OCI-LY3 (cell line): ENCODE results near the gene GRIK2.

Source experiments
- CTCF ChIP-seq: fragments of 200-600, 300-600 bp; sonication (generic); IDR thresholded peaks from 2 replicates; pipeline ENCODE4 v1.5.1; 2014; ENCODE audit warnings: antibody characterized with exemption, low read length, low read depth
- EZH2phosphoT487 ChIP-seq: fragments of 200-600 bp; shearing (Covaris generic); IDR thresholded peaks from 2 replicates; pipeline ENCODE4 v1.6.1; 2018; ENCODE audit warnings: antibody characterized with exemption, mixed run types, low read depth

DNA sequence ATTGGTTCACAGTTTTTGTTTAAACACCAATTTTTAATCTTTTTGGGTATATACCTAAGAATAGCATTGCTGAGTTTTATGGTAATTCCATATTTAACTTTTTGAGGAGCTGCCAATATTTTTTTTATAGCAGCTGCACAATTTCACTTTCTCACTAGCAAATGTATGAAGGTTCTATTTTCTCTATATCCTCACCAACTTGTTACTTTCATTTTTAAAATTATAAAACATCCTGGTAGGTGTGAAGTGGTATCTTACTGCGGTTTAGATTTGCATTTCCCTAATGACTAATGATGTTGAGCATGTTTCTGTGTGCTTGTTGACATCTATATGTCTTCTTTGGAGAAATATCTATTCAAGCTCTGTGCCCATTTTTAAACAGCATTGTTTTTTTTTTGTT, 452.1 kb downstream of the GRIK2 start:
- TF ChIP-seq CTCF (no peak), EZH2phosphoT487 (no peak)
